K562 (cell line): ENCODE results near the gene TNFRSF11A. TPM values are rescaled to one million over a fixed set of nuclear protein-coding genes. Genes with fewer than 3 reads are reported as not detected.

Source experiments
- ATAC-seq: fragments of 200-7000 bp; cut with Tn5 transposase; 3 replicates; pipeline ENCODE4 v1.9.1; 2020; ENCODE audit warnings: moderate library complexity
- BruUV-seq: library from RNA; stranded (reverse); fragments of 400-500 nt; replicated peaks from 2 replicates; lab custom pipeline; 2021; lab: Mats Ljungman, UMichigan
- CTCF ChIA-PET: fragments of 300-600 bp; formaldehyde crosslinking; extraction: SDS; loops from one replicate; lab custom pipeline; 2021; ENCODE audit warnings: low intra/inter-chr PET ratio; lab: Yijun Ruan, JAX
- POLR2A ChIA-PET: fragments of 300-600, 350-650 bp; sonication (Branson Sonifier 250); formaldehyde crosslinking; extraction: SDS; loops from one replicate; lab custom pipeline; 2021; ENCODE audit warnings: antibody characterized with exemption, inconsistent platforms; lab: Yijun Ruan, JAX
- DNase-seq, 4 experiments: peaks; one replicate each; pipeline versions ENCODE4 v3.0.0 to v3.0.0-alpha.2; 2011 to 2018; ENCODE audit warnings: low spot score in 3 of 4, mixed read lengths in 3 of 4; ENCODE audit errors: extremely low read depth in 1 of 4
- FAIRE-seq: peaks from 2 replicates; lab custom pipeline; 2011; peaks lifted over from hg19 to GRCh38; lab: Jason Lieb, UNC
- H2AFZ ChIP-seq: 2 replicates; pipeline ENCODE4 v1.6.0; 2011; ENCODE audit warnings: low read depth, low read length, control low read depth, inconsistent platforms
- H3K27ac ChIP-seq: fragments of 200-600 bp; 3 replicates; pipeline ENCODE4 v1.8.0; 2011; ENCODE audit warnings: low read depth, mild to moderate bottlenecking, control low read depth, inconsistent platforms, low read length, moderate library complexity, mixed read lengths; ENCODE audit errors: extremely low read depth
- H3K27me3 ChIP-seq, 2 experiments: fragments of 300-600 bp in 1 of 2; 2 replicates in 1 of 2; 3 replicates in 1 of 2; pipeline versions ENCODE4 v1.6.0 to v1.8.0; 2011; ENCODE audit warnings: inconsistent platforms in 2 of 2, low read length in 2 of 2, mild to moderate bottlenecking in 1 of 2, mixed read lengths in 1 of 2, moderate library complexity in 1 of 2; ENCODE audit not compliant: control insufficient read depth in 2 of 2, insufficient read depth in 2 of 2
- H3K36me3 ChIP-seq: fragments of 300-600 bp; 3 replicates; pipeline ENCODE4 v1.8.0; 2011; ENCODE audit warnings: mild to moderate bottlenecking, low read length, inconsistent platforms; ENCODE audit not compliant: control insufficient read depth, insufficient read depth
- H3K4me1 ChIP-seq, 2 experiments: fragments of 200-600 bp in 1 of 2; replicated peaks in 1 of 2; 2 replicates in 1 of 2; 3 replicates in 1 of 2; pipeline versions ENCODE4 v1.5.1 to v1.8.0; 2011; ENCODE audit warnings: inconsistent platforms in 2 of 2, low read length in 2 of 2, mild to moderate bottlenecking in 1 of 2, mixed read lengths in 1 of 2, moderate library complexity in 1 of 2; ENCODE audit not compliant: control insufficient read depth in 2 of 2, insufficient read depth in 2 of 2
- H3K4me2 ChIP-seq: 2 replicates; pipeline ENCODE4 v1.6.1; 2011; ENCODE audit warnings: low read length, control low read depth, inconsistent platforms, mixed read lengths; ENCODE audit not compliant: insufficient read depth
- H3K4me3 ChIP-seq: fragments of 200-600 bp; sonication (generic), shearing (Covaris generic); 2 replicates; pipeline ENCODE4 v1.5.1; 2016; ENCODE audit warnings: control low read depth, inconsistent platforms
- H3K79me2 ChIP-seq: fragments of 200-600 bp; 3 replicates; pipeline ENCODE4 v1.8.0; 2011; ENCODE audit warnings: low read length, inconsistent platforms; ENCODE audit not compliant: control insufficient read depth, insufficient read depth
- H3K9ac ChIP-seq, 2 experiments: 2 replicates each; pipeline versions ENCODE4 v1.6.0 to v1.6.1; 2011; ENCODE audit warnings: low read depth in 2 of 2, low read length in 2 of 2, control low read depth in 1 of 2, inconsistent platforms in 1 of 2, mild to moderate bottlenecking in 1 of 2, mixed read lengths in 1 of 2; ENCODE audit not compliant: insufficient read depth in 1 of 2
- H3K9me1 ChIP-seq: one replicate; pipeline ENCODE4 v1.6.0; 2011; ENCODE audit warnings: inconsistent platforms, mild to moderate bottlenecking, low read length, moderate library complexity; ENCODE audit not compliant: control insufficient read depth, insufficient read depth
- H3K9me3 ChIP-seq: replicated peaks from 2 replicates; pipeline ENCODE4 v1.5.1; 2011; ENCODE audit warnings: low read depth, low read length, inconsistent platforms; ENCODE audit not compliant: control insufficient read depth, insufficient read depth
- H4K20me1 ChIP-seq: replicated peaks from 2 replicates; pipeline ENCODE4 v1.6.1; 2011; ENCODE audit warnings: low read length, inconsistent platforms, mixed read lengths; ENCODE audit not compliant: control insufficient read depth, insufficient read depth
- BRF1 ChIP-seq: IDR thresholded peaks from 3 replicates; pipeline ENCODE4 v1.6.1; 2011; ENCODE audit warnings: borderline replicate concordance, mild to moderate bottlenecking; ENCODE audit not compliant: insufficient read length; ENCODE audit errors: extremely low read depth
- C11orf30 ChIP-seq: fragments of 450-650 bp; IDR thresholded peaks from 2 replicates; pipeline ENCODE4 v1.6.1; 2016; ENCODE audit warnings: low read depth, mild to moderate bottlenecking
- CSDE1 ChIP-seq, 2 experiments: fragments of 450-650 bp; IDR thresholded peaks; 2 replicates each; pipeline ENCODE4 v1.6.1; 2016; ENCODE audit warnings: mild to moderate bottlenecking in 1 of 2
- KDM4B ChIP-seq, 2 experiments: fragments of 450-650 bp in 1 of 2; sonication (generic) in 1 of 2; IDR thresholded peaks; 2 replicates each; pipeline ENCODE4 v1.6.1; 2016 to 2017; ENCODE audit warnings: borderline replicate concordance in 2 of 2, antibody characterized with exemption in 1 of 2, low read depth in 1 of 2, mild to moderate bottlenecking in 1 of 2
- KLF13 ChIP-seq: fragments of 450-650 bp; IDR thresholded peaks from 2 replicates; pipeline ENCODE4 v1.6.1; 2016; ENCODE audit warnings: missing genetic modification characterization, low read depth, mild to moderate bottlenecking, missing compliant biosample characterization, moderate library complexity, borderline replicate concordance
- WHSC1 ChIP-seq: IDR thresholded peaks from one replicate; pipeline ENCODE4 v1.6.1; 2012; ENCODE audit warnings: low read length, control low read depth, inconsistent platforms
- ZNF3 ChIP-seq: fragments of 250-450 bp; sonication (Bioruptor Pico); IDR thresholded peaks from 2 replicates; pipeline ENCODE4 v1.5.0; 2021; ENCODE audit warnings: mild to moderate bottlenecking, moderate library complexity
- ZNF316 ChIP-seq: fragments of 450-650 bp; IDR thresholded peaks from 2 replicates; pipeline ENCODE4 v1.6.1; 2016
- ZNF764 ChIP-seq: fragments of 250-450 bp; sonication (Bioruptor Pico); IDR thresholded peaks from 2 replicates; pipeline ENCODE4 v1.4.0; 2020; ENCODE audit warnings: low read depth, mild to moderate bottlenecking, moderate library complexity
- WGBS: fragments of 100-300 bp; shearing (Covaris generic); methylation state at CpG from one replicate; pipeline ENCODE4 v1.1.6; 2016; ENCODE audit warnings: low coverage, mixed read lengths; ENCODE audit not compliant: insufficient coverage; ENCODE audit errors: missing lambda C conversion rate; 5-methylcytosine and 5-hydroxymethylcytosine counted together
- in situ Hi-C: fragments of 300-500 bp; cut with MboI; formaldehyde crosslinking; loops from 4 replicates; pipeline ENCODE4 v1.15.0; 2018; ENCODE audit warnings: inconsistent platforms, mixed read lengths
- intact Hi-C: fragments of 100-400 bp; cut with micrococcal nuclease; formaldehyde crosslinking; loops from 2 replicates; pipeline ENCODE4 v1.14.2; 2022
- polyA plus RNA-seq, 8 experiments: library from polyadenylated mRNA; depleted of rRNA in 4 of 8; stranded (reverse) in 5 of 8; unstranded in 3 of 8; fragments of >200 nt; fragmentation: Nextera tagmentation in 2 of 8; fragmentation: Illumina TruSeq in 1 of 8; extraction: Ambion mirVana in 2 of 8; extraction: Trizol in 1 of 8; gene quantifications; 2 replicates each; pipeline versions ENCODE4 v1.2.1 to v1.2.3, GENCODE V29; 2011 to 2014; ENCODE audit warnings: inconsistent platforms in 1 of 8, missing spikeins in 1 of 8
- total RNA-seq, 7 experiments: library from RNA; depleted of rRNA in 6 of 7; stranded (reverse); fragments of >200 nt in 6 of 7; fragmentation: Illumina TruSeq in 2 of 7; extraction: Trizol in 2 of 7; gene quantifications; 2 replicates each; pipeline versions ENCODE4 v1.2.1 to v1.2.3, GENCODE V29; 2011 to 2021; ENCODE audit warnings: low replicate concordance in 1 of 7
- TF ChIP-seq, protein P1 (sequence below): sonication (generic); formaldehyde crosslinking; IDR thresholded peaks from 2 replicates; pipeline ENCODE4 v1.8.0; 2022; ENCODE audit warnings: missing genetic modification reagents, mild to moderate bottlenecking, borderline replicate concordance

Gene TNFRSF11A
- total and polyA plus RNA-seq, 9 of the 15 experiments (the other 6 are each of a cell fraction or from before 2014, with no cell fraction given) = 0.03 to 0.06 (median 0.04) TPM; not detected in 6

DNA sequence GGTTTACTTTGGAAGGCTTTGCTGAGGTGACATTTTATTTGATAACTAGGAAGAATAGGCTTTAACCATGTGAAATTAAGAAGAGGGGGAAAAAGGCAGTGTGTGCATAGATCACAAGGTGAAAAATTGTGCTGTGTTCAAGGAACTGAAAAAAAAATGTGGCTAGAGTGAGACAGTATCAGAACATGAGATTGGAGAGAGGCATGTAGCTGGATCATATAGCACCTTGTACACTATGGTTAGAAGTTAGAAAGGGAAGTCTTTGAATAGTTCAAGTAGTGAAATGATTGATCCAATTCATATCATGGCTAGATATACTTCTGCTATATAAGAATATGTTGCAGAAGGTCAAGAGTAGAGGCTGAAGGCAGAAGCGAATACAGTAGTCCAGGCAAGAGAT lies 12.3 kb upstream of the TNFRSF11A start:
- Histone ChIP-seq H3K79me2 (no peaks in the 10 kb centered on the region), H3K27ac (no peak overlapping the region), H2AFZ (no peak overlapping the region), H3K27me3 (no peaks in the 10 kb centered on the region), H3K4me1 (no peaks in the 10 kb centered on the region), H3K4me3 (no peak overlapping the region), H3K4me2 (no peak overlapping the region), H3K9ac (no peak overlapping the region), H3K36me3 (0 out of 3 replicates have a peak, but pooled peaks cover 3% of the 10 kb centered on the region), H4K20me1 (no peaks in the 10 kb centered on the region), H3K9me1 (no peaks in the 10 kb centered on the region)
- ATAC-seq (no peak), DNase-seq (no peak), FAIRE-seq (no peak)
- BruUV-seq = no TSS peak
- in situ Hi-C loops = no loop called here
- POLR2A ChIA-PET = no interaction called here
- CTCF ChIA-PET = no interaction called here
- intact Hi-C loops = no loop called here
- WGBS = 22% methylated on average over 1 of the region's 1 CpG
- TF ChIP-seq ZNF316 (peak; percentile 34), ZNF3 (CRISPR knock-in tag) (no peak)
- TF ChIP-seq, all 486 proteins: peak for 1
- no peaks in the 10 kb centered on the region for H3K9me3 ChIP-seq

DNA sequence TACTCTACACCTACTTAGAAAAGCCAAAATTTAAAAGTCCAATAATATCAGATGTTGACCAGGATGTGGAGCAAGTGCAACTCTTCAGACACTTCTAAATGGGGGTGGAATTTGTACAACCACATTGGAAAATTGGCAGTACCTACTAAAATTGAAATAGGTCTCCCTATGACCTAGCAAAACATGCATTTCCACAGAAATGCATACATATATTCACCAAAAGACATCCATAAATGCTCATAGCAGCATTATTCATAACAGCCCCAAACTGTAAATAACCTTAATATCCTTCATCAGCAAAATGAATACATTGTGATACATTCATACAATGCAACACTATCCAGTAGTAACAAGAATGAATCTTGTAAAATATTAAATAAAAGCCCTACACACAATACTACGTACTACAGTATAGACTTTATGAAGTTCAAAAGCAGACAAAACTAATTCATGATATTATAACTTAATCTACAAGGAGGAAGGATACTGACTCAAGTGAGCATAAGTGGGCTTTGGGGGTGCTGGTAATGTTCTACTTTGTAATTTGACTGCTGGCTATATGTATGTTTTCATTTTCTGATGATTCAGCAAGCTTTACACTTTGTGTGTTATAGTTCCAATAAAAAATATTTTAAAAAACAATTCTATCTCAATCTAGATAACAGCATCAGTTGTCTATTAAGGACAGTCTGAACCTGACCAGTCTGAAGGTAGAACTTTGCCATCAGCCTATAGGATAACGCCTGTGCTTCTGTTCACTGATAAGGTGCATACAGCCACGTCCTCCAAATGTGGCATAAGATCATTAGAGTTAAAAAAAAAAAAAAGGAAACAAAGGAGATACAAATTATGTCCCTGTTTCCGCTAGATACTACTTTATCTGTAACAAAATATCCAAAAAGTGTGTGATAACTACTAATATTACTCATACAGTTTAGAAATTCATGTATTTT lies 6.6 kb upstream of the TNFRSF11A start:
- POLR2A ChIA-PET = no interaction called here
- in situ Hi-C loops = no loop called here
- no peaks in the 10 kb centered on the region for H3K9me3 ChIP-seq
- H3K27me3 ChIP-seq = no peaks in the 10 kb centered on the region; a peak in 1 of 5 replicates
- no peaks in the 10 kb centered on the region for H3K79me2 ChIP-seq
- intact Hi-C loops = no loop called here
- WGBS = 6% methylated on average over 4 of the region's 4 CpGs
- H3K27ac ChIP-seq = no peak overlapping the region
- H3K9ac ChIP-seq = no peak overlapping the region
- H3K4me1 ChIP-seq = no peaks in the 10 kb centered on the region; a peak in 1 of 5 replicates
- CTCF ChIA-PET = no interaction called here
- no peak overlapping the region for H3K4me2 ChIP-seq
- no peak for ATAC-seq
- no peaks in the 10 kb centered on the region for H4K20me1 ChIP-seq
- no peak for FAIRE-seq
- no peak overlapping the region for H2AFZ ChIP-seq
- no peaks in the 10 kb centered on the region for H3K9me1 ChIP-seq
- H3K36me3 ChIP-seq = no peaks in the 10 kb centered on the region
- DNase-seq = peak in 2 of 4 experiments; percentile 23 to 29
- no TSS peak for BruUV-seq
- no peak overlapping the region for H3K4me3 ChIP-seq
- TF ChIP-seq WHSC1 (no peak), C11orf30 (peak; percentile 56; the same call in 1 of the 2 replicates), KLF13 (tag) (no peak), KDM4B (IDR thresholded peaks at IDR 0.05; ENCODE audit: borderline replicate concordance in 2 of 2, low read depth in 1 of 2) (no peak), ZNF316 (peak; percentile 69), ZNF764 (CRISPR knock-in tag) (no peak), BRF1 (no peak), CSDE1 (IDR thresholded peaks at IDR 0.05) (no peak)
- TF ChIP-seq, protein P1, sequence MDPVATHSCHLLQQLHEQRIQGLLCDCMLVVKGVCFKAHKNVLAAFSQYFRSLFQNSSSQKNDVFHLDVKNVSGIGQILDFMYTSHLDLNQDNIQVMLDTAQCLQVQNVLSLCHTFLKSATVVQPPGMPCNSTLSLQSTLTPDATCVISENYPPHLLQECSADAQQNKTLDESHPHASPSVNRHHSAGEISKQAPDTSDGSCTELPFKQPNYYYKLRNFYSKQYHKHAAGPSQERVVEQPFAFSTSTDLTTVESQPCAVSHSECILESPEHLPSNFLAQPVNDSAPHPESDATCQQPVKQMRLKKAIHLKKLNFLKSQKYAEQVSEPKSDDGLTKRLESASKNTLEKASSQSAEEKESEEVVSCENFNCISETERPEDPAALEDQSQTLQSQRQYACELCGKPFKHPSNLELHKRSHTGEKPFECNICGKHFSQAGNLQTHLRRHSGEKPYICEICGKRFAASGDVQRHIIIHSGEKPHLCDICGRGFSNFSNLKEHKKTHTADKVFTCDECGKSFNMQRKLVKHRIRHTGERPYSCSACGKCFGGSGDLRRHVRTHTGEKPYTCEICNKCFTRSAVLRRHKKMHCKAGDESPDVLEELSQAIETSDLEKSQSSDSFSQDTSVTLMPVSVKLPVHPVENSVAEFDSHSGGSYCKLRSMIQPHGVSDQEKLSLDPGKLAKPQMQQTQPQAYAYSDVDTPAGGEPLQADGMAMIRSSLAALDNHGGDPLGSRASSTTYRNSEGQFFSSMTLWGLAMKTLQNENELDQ (CRISPR knock-in tag) = no peak
